Kidney (tissue), 22 donors: Measurements from ENCODE around the gene DUSP9. TPM values are rescaled to one million over a fixed set of nuclear protein-coding genes. Genes with fewer than 3 reads are reported as not detected.

Experiments
- DNase-seq, 5 donors: peaks; one replicate each; pipeline ENCODE4 v3.0.0-alpha.2; 2013 to 2020
- FAIRE-seq: peaks from 2 replicates; lab custom pipeline; 2012; peaks lifted over from hg19 to GRCh38; lab: Jason Lieb, UNC
- H3K27ac ChIP-seq, 2 donors: one replicate each; pipeline ENCODE4 v1.7.0; 2013; ENCODE audit warnings: low read depth in 2 of 2, low read length in 2 of 2, inconsistent platforms in 1 of 2
- H3K27me3 ChIP-seq: one replicate; pipeline ENCODE4 v1.7.1; 2013; ENCODE audit warnings: low read length, inconsistent platforms; ENCODE audit not compliant: control insufficient read depth, insufficient read depth
- H3K36me3 ChIP-seq, 3 donors: one replicate each; pipeline versions ENCODE4 v1.7.0 to v1.7.1; 2013; ENCODE audit warnings: low read length in 3 of 3, control low read depth in 1 of 3, inconsistent platforms in 1 of 3; ENCODE audit not compliant: insufficient read depth in 3 of 3, control insufficient read depth in 2 of 3
- H3K4me1 ChIP-seq, 3 donors: one replicate each; pipeline versions ENCODE4 v1.7.0 to v1.7.1; 2013; ENCODE audit warnings: low read length in 3 of 3, inconsistent platforms in 1 of 3, low read depth in 1 of 3; ENCODE audit not compliant: control insufficient read depth in 2 of 3, insufficient read depth in 2 of 3
- H3K4me3 ChIP-seq, 3 donors: one replicate each; pipeline versions ENCODE4 v1.7.0 to v1.8.1; 2013; ENCODE audit warnings: low read length in 3 of 3, control low read depth in 1 of 3, inconsistent platforms in 1 of 3
- H3K9ac ChIP-seq, 3 donors: one replicate each; pipeline versions ENCODE4 v1.7.0 to v1.7.1; 2013; ENCODE audit warnings: low read length in 3 of 3, control low read depth in 1 of 3, inconsistent platforms in 1 of 3
- H3K9me3 ChIP-seq, 3 donors: one replicate each; pipeline versions ENCODE4 v1.7.0 to v1.7.1; 2013; ENCODE audit warnings: low read length in 3 of 3, control low read depth in 1 of 3, inconsistent platforms in 1 of 3; ENCODE audit not compliant: control insufficient read depth in 2 of 3, insufficient read depth in 1 of 3
- intact Hi-C: fragments of 100-400 bp; cut with DNase I; formaldehyde crosslinking; loops from one replicate; pipeline ENCODE4 v1.11.1; 2022
- long read RNA-seq, 10 donors: library from polyadenylated mRNA in 1 of 10; unstranded in 1 of 10; transcript quantifications; one replicate each; pipeline ENCODE4 v2.0.0 and lab custom pipeline, GENCODE V29; 2021 to 2026
- polyA plus RNA-seq: library from polyadenylated mRNA; stranded (reverse); fragments of 350-450 nt; fragmentation: Illumina TruSeq; extraction: RNeasy Lipid Tissue Mini Kit (QIAGEN cat#74804); gene quantifications from one replicate; pipeline ENCODE4 v1.2.3, GENCODE V29; 2014; ENCODE audit warnings: low read depth, low replicate concordance; ENCODE audit not compliant: insufficient read depth
- total RNA-seq: library from RNA; stranded (reverse); fragmentation: NEBNext Ultra II Directional; extraction: Animal tissue kit (Norgen Biotek cat#: 25700); gene quantifications from one replicate; pipeline ENCODE4 v1.2.1, GENCODE V29; 2021
- TF ChIP-seq, protein P1 (sequence below): IDR thresholded peaks from 3 replicates; pipeline ENCODE4 v1.5.1; 2012; ENCODE audit warnings: mild to moderate bottlenecking, moderate library complexity, borderline replicate concordance; ENCODE audit not compliant: insufficient read depth; ENCODE audit errors: extremely low read depth
- donor health status: control.
- donor health status: control.
- donor health status: control.
- donor health status: control.
- donor health status: control.
- donor health status: DM: yes; HTN: yes; CAD: no.
- donor health status: Normal renal cell carcinoma (clear cell type).

The DUSP9 gene, protein sequence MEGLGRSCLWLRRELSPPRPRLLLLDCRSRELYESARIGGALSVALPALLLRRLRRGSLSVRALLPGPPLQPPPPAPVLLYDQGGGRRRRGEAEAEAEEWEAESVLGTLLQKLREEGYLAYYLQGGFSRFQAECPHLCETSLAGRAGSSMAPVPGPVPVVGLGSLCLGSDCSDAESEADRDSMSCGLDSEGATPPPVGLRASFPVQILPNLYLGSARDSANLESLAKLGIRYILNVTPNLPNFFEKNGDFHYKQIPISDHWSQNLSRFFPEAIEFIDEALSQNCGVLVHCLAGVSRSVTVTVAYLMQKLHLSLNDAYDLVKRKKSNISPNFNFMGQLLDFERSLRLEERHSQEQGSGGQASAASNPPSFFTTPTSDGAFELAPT
- total RNA-seq (4.7 TPM), polyA plus RNA-seq (81.4 TPM)
- long read RNA-seq, donor 1, transcript DUSP9-202 (4 exons, 2,289 nt) = major isoform, 15 of 31 reads
- long read RNA-seq, donor 1, transcript DUSP9-201 (4 exons, 2,433 nt) = minor isoform, 11 of 31 reads
- long read RNA-seq, donor 1, partial matches to known transcripts = 5 of 31 reads
- long read RNA-seq, donor 1, other reads (novel, unspliced or antisense) = 0 of 31 reads
- long read RNA-seq, donor 2, transcript DUSP9-202 (4 exons, 2,289 nt) = minor isoform, 7 of 17 reads
- long read RNA-seq, donor 2, transcript DUSP9-201 (4 exons, 2,433 nt) = major isoform, 10 of 17 reads
- long read RNA-seq, donor 2, partial matches to known transcripts = 0 of 17 reads
- long read RNA-seq, donor 2, other reads (novel, unspliced or antisense) = 0 of 17 reads
- long read RNA-seq, donor 3, transcript DUSP9-201 (4 exons, 2,433 nt) = minor isoform, 7 of 25 reads
- long read RNA-seq, donor 3, transcript DUSP9-202 (4 exons, 2,289 nt) = major isoform, 18 of 25 reads
- long read RNA-seq, donor 3, partial matches to known transcripts = 0 of 25 reads
- long read RNA-seq, donor 3, other reads (novel, unspliced or antisense) = 0 of 25 reads
- long read RNA-seq, donor 4, transcript DUSP9-202 (4 exons, 2,289 nt) = major isoform, 12 of 48 reads
- long read RNA-seq, donor 4, transcript DUSP9-201 (4 exons, 2,433 nt) = minor isoform, 9 of 48 reads
- long read RNA-seq, donor 4, partial matches to known transcripts = 27 of 48 reads
- long read RNA-seq, donor 4, other reads (novel, unspliced or antisense) = 0 of 48 reads
- long read RNA-seq, donor 5, partial matches to known transcripts = 0 of 1 reads
- long read RNA-seq, donor 5, other reads (novel, unspliced or antisense) = 0 of 1 reads
- long read RNA-seq, donor 6, transcript DUSP9-201 (4 exons, 2,433 nt) = minor isoform, 15 of 49 reads
- long read RNA-seq, donor 6, transcript DUSP9-202 (4 exons, 2,289 nt) = major isoform, 29 of 49 reads
- long read RNA-seq, donor 6, partial matches to known transcripts = 5 of 49 reads
- long read RNA-seq, donor 6, other reads (novel, unspliced or antisense) = 0 of 49 reads
- long read RNA-seq, donor 7, partial matches to known transcripts = 6 of 11 reads
- long read RNA-seq, donor 7, other reads (novel, unspliced or antisense) = 1 of 11 reads
- long read RNA-seq, donor 8, transcript DUSP9-202 (4 exons, 2,289 nt) = major isoform, 8 of 9 reads
- long read RNA-seq, donor 8, partial matches to known transcripts = 0 of 9 reads
- long read RNA-seq, donor 8, other reads (novel, unspliced or antisense) = 0 of 9 reads
- long read RNA-seq, donor 9, transcript DUSP9-202 (4 exons, 2,289 nt) = major isoform, 11 of 19 reads
- long read RNA-seq, donor 9, partial matches to known transcripts = 5 of 19 reads
- long read RNA-seq, donor 9, other reads (novel, unspliced or antisense) = 0 of 19 reads
- long read RNA-seq, donor 10, transcript DUSP9-201 (4 exons, 2,433 nt) = minor isoform, 10 of 64 reads
- long read RNA-seq, donor 10, transcript DUSP9-202 (4 exons, 2,289 nt) = major isoform, 12 of 64 reads
- long read RNA-seq, donor 10, partial matches to known transcripts = 42 of 64 reads
- long read RNA-seq, donor 10, other reads (novel, unspliced or antisense) = 0 of 64 reads

DNA sequence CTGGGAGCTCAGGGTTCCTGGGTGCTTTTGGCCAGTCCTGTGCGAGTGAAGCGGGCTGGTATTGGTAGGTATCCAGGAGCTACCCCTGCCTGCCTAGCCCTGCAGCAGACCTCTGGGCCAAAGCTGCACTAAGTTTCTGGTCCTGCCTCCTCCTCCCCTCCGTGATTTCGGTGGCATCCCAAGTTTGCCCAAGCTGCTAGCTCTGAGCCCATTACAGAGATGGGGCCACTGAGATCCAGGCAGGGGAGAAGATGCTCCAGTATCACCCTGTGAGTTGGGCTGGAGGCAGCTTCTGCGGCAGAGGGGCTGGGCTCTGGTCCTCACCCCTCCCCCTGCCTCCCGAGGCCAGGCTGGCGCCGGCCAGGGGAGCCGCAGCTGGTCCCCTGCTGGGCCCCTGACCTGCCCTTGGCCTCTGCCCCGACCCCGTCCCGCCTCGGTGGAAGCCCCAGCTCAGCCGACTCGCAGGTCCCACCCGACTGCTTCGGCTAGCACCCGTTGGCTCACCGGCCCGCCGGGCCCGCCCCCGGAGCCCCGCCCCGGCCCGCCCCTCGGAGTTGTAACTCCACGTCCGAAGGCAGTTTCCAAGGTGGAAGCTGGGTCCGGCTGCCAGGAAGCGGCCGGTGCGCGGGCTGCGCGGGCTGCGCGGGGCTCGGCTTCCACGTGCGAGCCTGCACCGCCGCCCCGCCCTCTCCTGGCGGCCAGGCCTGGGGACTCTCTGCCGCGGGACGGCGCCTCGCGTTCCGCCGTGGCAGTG, at the start of gene DUSP9:
Gene DUSP9 (plus strand): TSS at position 584 of the 754 bp plus-strand sequence. CDS start 751 bp downstream, outside the sequence.
- peak within 1 kb of the TSS in 1 of 3 donors; percentile 47 for H3K4me3 ChIP-seq
- peaks cover 0 to 6% (median 0%) of the 10 kb centered on the region in 3 donors for H3K4me1 ChIP-seq
- peaks cover 3% of the 10 kb centered on the region for H3K27me3 ChIP-seq
- TF ChIP-seq, protein P1, sequence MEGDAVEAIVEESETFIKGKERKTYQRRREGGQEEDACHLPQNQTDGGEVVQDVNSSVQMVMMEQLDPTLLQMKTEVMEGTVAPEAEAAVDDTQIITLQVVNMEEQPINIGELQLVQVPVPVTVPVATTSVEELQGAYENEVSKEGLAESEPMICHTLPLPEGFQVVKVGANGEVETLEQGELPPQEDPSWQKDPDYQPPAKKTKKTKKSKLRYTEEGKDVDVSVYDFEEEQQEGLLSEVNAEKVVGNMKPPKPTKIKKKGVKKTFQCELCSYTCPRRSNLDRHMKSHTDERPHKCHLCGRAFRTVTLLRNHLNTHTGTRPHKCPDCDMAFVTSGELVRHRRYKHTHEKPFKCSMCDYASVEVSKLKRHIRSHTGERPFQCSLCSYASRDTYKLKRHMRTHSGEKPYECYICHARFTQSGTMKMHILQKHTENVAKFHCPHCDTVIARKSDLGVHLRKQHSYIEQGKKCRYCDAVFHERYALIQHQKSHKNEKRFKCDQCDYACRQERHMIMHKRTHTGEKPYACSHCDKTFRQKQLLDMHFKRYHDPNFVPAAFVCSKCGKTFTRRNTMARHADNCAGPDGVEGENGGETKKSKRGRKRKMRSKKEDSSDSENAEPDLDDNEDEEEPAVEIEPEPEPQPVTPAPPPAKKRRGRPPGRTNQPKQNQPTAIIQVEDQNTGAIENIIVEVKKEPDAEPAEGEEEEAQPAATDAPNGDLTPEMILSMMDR = no peak
- no peaks in the 10 kb centered on the region for H3K36me3 ChIP-seq
- peak within 1 kb of the TSS; percentile 34 to 53 for H3K27ac ChIP-seq
- no peak within 1 kb of the TSS for H3K9ac ChIP-seq
- intact Hi-C loops = no loop called here
- H3K9me3 ChIP-seq = no peaks in the 10 kb centered on the region
- FAIRE-seq (no peak), DNase-seq (peak; percentile 75 to 91 (median 85))

DNA sequence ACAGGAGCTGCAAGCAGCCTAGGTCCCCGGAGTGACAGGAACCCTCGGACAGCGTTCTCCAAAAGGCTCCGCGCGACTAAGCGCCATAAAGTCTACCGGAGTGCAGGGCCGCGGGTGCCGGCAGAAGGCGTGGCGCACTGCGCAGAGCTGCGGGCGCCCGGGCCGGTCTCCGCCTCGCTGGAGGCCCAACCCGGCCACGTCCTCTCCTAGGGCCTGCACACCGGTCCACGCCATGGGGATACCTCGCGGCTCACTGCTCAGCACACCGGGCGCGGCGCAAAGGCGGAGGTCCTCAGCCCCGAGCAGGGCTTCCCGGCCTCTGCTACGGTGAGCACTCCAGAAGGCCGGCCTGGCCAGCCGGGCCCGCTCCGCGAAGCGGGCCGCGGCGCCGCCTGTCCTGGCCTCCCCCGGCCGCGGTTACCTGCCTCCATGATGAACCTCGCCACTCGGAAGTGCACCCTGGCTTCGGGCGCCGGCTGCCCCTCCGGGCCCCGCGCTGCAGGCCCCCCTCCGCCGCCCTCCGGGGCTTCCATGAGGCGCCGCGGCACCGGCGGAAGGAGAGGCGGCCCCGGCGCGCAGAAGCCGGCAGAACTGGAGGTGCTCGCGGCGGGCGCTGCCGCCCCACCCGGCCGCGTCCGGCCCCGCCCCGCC, 48.3 kb upstream of the DUSP9 start, which contains the start of gene CCNQ:
Gene CCNQ (minus strand): TSS at position 599 of the 651 bp plus-strand sequence. CDS start 66 bp downstream, at position 533.
- H3K4me1 ChIP-seq = peaks cover 0 to 12% (median 0%) of the 10 kb centered on the region in 3 donors
- peak within 1 kb of the TSS in 1 of 2 donors; percentile 37 for H3K27ac ChIP-seq
- no peak for FAIRE-seq
- DNase-seq = peak; percentile 19 to 77 (median 29)
- H3K9ac ChIP-seq = peak within 1 kb of the TSS in 2 of 3 donors; percentile 45 to 53
- H3K4me3 ChIP-seq = peak within 1 kb of the TSS; percentile 71 to 76 (median 74)
- no peaks in the 10 kb centered on the region for H3K27me3 ChIP-seq
- no peaks in the 10 kb centered on the region for H3K9me3 ChIP-seq
- peaks cover 0 to 6% (median 0%) of the 10 kb centered on the region in 3 donors for H3K36me3 ChIP-seq
- TF ChIP-seq, protein P1 = no peak
- intact Hi-C loops = no loop called here
